ENCODE data around the gene SCAMP2.

SCAMP2 gene

GRCh38 chr15:74851960-74852359 lies 21.2 kb downstream of the SCAMP2 start:
- no peak for DNase-seq (ENCODE audit: low read depth)
- TF ChIP-seq CTCF (IDR thresholded peaks at IDR 0.05; ENCODE audit: low read depth, low read length, missing control alignments) = no peak
- no peak overlapping the region for H3K4me3 ChIP-seq (ENCODE audit: low read depth, low read length)

- no peak for TF ChIP-seq CTCF (IDR thresholded peaks at IDR 0.05; ENCODE audit: low read depth, low read length, missing control alignments)
- no peak overlapping the region for H3K4me3 ChIP-seq (ENCODE audit: low read depth, low read length)
- DNase-seq (ENCODE audit: low read depth) = no peak
These were observed 22.8 kb downstream of the SCAMP2 start for GRCh38 chr15:74850393-74850792.

DNA sequence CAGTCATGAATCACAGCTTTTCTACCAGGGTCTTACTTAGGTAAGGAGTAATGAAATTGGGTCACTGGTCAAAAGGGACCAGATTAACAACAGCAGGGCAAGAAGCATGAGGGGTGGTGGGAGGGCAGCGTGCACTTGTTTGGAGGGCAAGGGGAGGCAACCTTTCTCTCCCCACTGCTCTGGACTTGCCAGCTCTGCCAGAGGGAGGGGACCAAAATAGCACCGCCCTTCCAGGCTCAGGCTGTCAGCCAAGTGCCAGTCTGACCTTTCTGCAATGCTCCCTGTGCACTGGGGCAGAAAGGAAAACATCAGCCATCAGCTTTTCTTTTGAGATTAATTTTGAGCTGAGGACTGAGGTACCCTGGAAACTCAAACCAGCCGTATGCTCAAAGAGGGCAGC lies 25.7 kb downstream of the SCAMP2 start:
- TF ChIP-seq CTCF (IDR thresholded peaks at IDR 0.05; ENCODE audit: low read depth, low read length, missing control alignments) = no peak
- DNase-seq (ENCODE audit: low read depth) = no peak

DNA sequence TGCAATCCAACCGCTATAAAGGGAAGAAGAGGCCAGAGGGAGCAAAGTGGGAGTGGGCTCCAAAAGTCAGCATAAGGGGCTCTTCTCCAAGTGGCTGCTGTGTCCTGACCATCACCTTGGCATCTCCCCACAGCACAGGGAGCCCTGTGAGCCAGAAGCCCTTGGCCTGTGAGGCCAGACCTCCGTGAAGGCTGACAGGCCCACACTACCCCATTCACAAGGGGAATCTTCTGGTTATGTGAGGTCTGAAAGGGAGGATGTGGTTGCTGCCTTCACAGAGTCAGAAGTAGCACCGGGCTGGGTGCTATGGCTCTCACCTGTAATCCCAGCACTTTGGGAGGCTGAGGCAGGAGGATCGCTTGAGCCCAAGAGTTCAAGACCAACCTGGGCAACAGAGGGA lies 27.6 kb downstream of the SCAMP2 start:
- H3K4me3 ChIP-seq (ENCODE audit: low read depth, low read length) = no peak overlapping the region
- TF ChIP-seq CTCF (IDR thresholded peaks at IDR 0.05; ENCODE audit: low read depth, low read length, missing control alignments) = no peak
- DNase-seq (ENCODE audit: low read depth) = no peak

More for the DNA sequence above, 25.7 kb downstream of the SCAMP2 start:
- H3K4me3 ChIP-seq (ENCODE audit: low read depth, low read length) = no peak overlapping the region

- TF ChIP-seq CTCF (IDR thresholded peaks at IDR 0.05; ENCODE audit: low read depth, low read length, missing control alignments) = no peak
- no peak for DNase-seq (ENCODE audit: low read depth)
- no peak overlapping the region for H3K4me3 ChIP-seq (ENCODE audit: low read depth, low read length)
These were observed 28.0 kb downstream of the SCAMP2 start for GRCh38 chr15:74845208-74845568.

DNA sequence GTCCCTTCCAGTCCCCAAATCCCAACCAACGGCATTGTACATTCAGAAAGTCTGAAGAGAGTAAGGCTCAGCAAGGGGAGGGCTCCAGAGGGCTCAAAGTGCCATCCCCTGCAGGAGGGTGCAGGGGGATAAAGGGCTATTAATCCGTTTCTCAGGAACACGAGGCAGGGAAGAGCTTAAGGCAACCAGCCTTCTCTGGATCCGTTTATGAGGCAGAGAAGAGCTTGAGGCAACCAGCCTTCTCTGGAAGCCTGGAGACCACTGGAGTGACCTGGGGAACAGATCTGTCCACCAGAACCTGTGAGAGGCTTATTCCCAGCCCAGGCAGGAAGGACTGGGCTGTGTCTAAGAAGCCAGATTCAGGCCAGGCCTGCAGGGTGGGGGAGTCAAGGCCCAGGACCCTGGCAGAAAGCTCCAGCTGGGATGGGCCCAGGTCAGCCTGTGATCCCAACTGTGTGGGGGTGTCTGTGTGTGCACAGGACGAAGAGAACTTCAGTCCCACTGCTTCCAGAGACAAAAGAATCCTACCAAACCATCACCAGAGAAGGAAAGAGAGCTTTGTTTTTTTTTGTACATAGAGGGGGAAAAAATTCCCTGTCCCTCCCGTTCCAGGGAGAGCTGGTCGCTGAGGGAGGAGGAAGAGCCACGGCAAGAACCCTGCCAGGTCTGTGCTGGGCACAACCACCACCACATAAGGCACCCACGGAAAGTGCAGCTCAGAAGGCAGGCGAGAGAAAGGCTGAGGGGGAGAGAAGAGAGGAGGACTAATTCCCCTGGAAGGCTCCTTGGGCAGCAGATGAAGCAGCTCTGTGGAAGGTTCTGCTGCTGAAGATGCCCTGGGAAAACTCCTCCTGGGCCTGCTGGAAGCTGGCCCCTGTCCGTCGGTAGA lies 28.6 kb downstream of the SCAMP2 start:
- DNase-seq (ENCODE audit: low read depth) = no peak
- no peak for TF ChIP-seq CTCF (IDR thresholded peaks at IDR 0.05; ENCODE audit: low read depth, low read length, missing control alignments)
- H3K4me3 ChIP-seq (ENCODE audit: low read depth, low read length) = no peak overlapping the region

DNA sequence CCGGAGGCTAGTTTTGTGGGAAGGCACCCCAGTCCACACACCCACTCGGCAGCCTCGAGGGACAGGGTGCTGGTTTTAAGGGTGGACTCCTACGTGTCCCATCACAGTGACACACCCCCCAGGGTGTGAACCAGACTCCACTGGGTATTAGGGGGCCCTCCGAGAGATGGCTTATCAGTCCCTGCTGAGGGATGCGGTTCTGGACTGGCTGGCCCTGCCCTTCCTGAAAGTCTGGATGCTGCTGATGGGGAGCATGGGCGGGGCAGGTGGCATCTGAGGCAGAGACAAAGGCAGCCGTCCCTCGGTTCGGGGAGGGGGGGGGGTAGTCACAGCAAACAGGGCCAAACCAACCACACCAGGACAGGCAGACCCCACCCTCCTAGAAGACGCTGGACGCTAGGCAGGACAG lies 29.3 kb downstream of the SCAMP2 start:
- H3K4me3 ChIP-seq (ENCODE audit: low read depth, low read length) = no peak overlapping the region; the same call in 1 of the 2 replicates
- DNase-seq (ENCODE audit: low read depth) = no peak
- TF ChIP-seq CTCF (IDR thresholded peaks at IDR 0.05; ENCODE audit: low read depth, low read length, missing control alignments) = no peak

All from GM12864 (cell line).